Adipocyte (in vitro differentiated cells): ENCODE measurements around the gene BCAS1.
"Not testable (repeated sequence)": the region's sequence is repeated elsewhere in the genome, so short reads cannot be mapped to it uniquely, and the experiment has no call there.

Experiments
- DNase-seq: peaks from one replicate; pipeline ENCODE4 v3.0.0-alpha.2; 2015; ENCODE audit warnings: low read depth
- H3K27me3 ChIP-seq: replicated peaks from 2 replicates; pipeline ENCODE4 v1.7.0; 2013; ENCODE audit warnings: mild to moderate bottlenecking, low read length, moderate library complexity; ENCODE audit not compliant: control insufficient read depth, insufficient read depth
- H3K36me3 ChIP-seq: 2 replicates; pipeline ENCODE4 v1.7.0; 2013; ENCODE audit warnings: low read length, mild to moderate bottlenecking, moderate library complexity; ENCODE audit not compliant: control insufficient read depth, insufficient read depth, severe bottlenecking
- H3K4me1 ChIP-seq: 2 replicates; pipeline ENCODE4 v1.7.0; 2013; ENCODE audit warnings: mild to moderate bottlenecking, low read length, moderate library complexity; ENCODE audit not compliant: control insufficient read depth, insufficient read depth
- H3K4me3 ChIP-seq: 2 replicates; pipeline ENCODE4 v1.7.0; 2013; ENCODE audit warnings: mild to moderate bottlenecking, low read length, moderate library complexity
- H3K9ac ChIP-seq: 2 replicates; pipeline ENCODE4 v1.7.0; 2013; ENCODE audit warnings: mild to moderate bottlenecking, low read length, moderate library complexity
- H3K9me3 ChIP-seq: 2 replicates; pipeline ENCODE4 v1.7.0; 2013; ENCODE audit warnings: mild to moderate bottlenecking, low read length, moderate library complexity; ENCODE audit not compliant: control insufficient read depth

BCAS1 gene

DNA sequence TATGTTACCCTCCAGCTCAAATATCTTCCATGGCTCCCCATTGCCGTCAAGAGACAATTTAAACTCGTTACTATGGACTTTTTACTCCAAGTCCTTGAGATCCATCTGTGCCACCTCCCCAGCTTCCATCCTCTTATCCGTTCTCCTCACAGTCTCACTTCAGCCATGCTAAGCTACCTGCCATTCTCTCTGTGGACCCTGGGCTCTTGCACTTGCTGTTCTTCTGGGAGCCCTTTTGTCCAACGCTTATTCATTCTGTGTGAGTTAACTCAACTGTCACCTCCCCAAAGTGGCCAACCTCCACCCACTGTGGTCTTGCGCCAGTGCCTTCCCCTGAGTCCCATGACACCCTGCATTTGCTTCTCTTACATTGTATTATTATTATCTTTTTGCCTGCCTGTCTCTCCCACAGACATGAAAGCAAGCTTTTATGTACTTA lies 132.4 kb downstream of the BCAS1 start:
- Histone ChIP-seq H3K4me1 (peaks cover 68% of the 10 kb centered on the region), H3K9ac (no peak overlapping the region), H3K36me3 (no peaks in the 10 kb centered on the region), H3K4me3 (no peak overlapping the region), H3K27me3 (no peaks in the 10 kb centered on the region), H3K9me3 (no peaks in the 10 kb centered on the region)
- DNase-seq: no peak

DNA sequence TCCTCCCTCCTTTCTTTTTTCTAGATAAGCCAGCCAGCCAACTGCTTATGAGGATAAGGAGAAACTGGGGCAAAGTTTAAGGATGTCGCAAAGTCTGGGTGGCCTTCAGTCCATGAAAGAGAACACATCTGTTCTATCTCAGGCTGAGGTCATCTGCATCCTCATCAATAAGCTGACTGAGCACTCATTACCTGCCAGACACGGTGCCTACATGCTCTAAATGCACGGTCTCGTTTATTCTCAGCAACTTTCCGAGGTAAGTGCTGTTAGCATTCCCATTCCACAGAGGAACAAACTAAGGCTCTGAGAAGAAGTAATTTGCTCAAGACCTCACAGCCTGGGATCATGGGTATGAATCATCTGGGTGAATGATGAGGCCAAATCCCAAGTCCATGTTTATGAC lies 133.1 kb downstream of the BCAS1 start:
- no peaks in the 10 kb centered on the region for H3K9me3 ChIP-seq
- peaks cover 66% of the 10 kb centered on the region for H3K4me1 ChIP-seq
- no peak overlapping the region for H3K4me3 ChIP-seq
- no peak overlapping the region for H3K9ac ChIP-seq
- no peaks in the 10 kb centered on the region for H3K27me3 ChIP-seq
- H3K36me3 ChIP-seq: no peaks in the 10 kb centered on the region
- DNase-seq: peak; percentile 33

DNA sequence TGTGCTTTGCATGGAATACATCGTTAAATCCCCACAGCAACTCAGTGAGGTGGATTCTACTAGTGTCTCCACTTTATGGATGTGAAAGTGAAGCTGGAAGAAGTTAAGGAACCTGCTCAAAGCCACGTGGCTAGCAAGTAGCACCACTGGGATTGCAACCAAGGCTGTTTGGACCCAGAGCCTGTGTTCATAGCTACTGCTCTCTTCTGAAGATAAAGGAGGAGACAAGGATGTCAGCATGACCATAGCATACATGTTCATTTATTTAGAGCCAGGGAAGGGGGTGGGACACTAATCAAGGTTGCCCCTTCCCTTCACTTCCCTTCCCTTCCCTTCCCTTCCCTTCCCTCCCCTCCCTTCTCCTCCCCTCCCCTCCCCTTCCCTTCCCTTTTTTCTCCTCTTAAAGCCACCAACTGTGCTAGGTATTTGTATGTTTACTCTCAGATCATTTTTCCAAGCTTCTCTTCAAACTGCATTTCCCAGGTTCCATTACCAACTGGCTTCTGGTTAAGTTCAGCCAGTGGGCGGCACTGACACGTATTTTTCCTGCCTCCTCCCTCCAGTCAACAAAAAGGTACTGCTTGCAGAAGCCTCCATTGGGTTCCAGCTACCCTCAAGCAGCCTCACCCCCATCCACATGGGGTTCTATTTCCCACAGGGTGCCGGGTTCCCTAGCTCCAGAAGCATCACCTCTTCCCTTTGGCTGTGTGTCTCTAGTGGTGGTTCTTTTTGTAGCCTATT lies 134.9 kb downstream of the BCAS1 start:
- Histone ChIP-seq H3K9me3 (no peaks in the 10 kb centered on the region), H3K4me1 (peaks cover 49% of the 10 kb centered on the region), H3K27me3 (no peaks in the 10 kb centered on the region), H3K36me3 (no peaks in the 10 kb centered on the region), H3K9ac (peak overlapping the region; percentile 58), H3K4me3 (no peak overlapping the region)
- DNase-seq: peak; percentile 5

DNA sequence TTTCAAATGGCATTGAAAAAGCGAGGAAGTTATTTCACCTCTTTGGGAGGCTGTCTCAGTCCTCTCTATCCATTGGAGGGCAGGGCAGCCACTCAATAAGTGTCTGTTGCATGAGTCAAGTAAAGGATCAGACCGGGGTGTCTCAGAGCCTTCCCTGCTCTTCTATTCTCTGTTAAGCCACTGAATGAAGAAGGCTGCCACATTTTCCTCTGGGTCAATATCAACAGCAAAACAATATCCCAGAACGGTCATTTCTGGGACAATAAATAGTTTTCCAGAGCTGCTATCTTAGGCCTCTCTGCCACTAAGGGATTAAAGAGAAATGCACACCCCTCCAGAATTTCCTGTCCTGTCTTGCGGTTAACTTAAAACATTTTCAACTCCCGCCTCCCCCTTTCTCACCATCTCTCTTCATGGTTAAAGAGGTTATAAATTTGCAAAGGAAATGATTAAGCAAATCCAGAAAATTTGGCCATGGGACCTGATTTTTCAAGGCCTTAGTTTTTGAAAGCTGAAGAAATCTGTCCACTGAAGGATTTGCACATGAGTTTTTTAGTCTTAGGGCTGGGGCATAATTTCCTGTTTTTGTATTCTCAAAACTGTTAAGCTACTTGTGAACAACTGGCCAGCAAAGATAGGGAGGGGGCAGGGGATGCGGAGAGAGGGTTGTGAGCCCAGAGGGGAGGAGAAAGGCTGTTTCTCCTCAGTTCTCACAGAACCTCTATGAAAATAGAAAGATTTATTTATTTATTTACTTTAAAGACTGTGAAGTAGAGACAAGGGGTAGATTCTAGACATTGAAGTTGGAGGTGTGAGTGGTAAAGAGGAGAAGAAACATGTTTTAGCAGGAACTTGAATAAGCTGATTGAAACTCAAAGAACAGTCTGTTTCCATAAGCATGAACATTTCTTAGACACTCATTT lies 135.7 kb downstream of the BCAS1 start:
- Histone ChIP-seq H3K36me3 (no peaks in the 10 kb centered on the region), H3K27me3 (no peaks in the 10 kb centered on the region), H3K9ac (peak overlapping the region; percentile 58), H3K4me3 (peak overlapping the region; percentile 2), H3K9me3 (no peaks in the 10 kb centered on the region), H3K4me1 (peaks cover 41% of the 10 kb centered on the region)
- peak; percentile 79 for DNase-seq

DNA sequence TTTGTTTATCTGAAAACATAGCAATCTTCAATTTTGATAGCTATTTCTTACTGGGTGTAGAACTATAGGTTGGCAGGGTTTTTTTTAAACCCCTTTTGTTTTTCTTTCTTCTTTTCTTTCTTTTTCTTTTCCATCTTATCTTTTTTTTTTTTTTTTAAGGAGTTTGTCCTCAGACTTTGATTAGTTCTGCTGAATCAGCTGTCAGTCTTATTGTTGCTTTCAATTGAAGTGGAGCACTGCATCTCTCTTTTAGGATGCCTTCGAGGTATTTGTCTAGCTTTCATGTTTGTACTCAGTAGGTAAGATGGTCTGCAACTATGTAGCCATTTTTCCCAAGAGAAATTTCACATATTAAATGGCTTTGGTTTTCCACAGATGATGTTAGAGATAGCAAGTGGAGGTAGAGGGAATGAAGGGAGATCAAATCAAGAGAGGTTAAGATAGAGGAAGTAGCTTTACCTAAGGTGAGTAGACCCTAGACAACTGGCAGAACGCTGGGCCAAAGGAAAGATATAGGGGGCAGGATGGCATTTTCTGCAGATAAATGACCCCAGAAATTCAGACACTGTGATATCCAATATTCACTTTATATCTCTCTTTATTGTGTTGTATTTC lies 137.1 kb downstream of the BCAS1 start:
- no peak overlapping the region for H3K9ac ChIP-seq
- H3K27me3 ChIP-seq: no peaks in the 10 kb centered on the region
- no peaks in the 10 kb centered on the region for H3K36me3 ChIP-seq
- H3K4me1 ChIP-seq: peaks cover 28% of the 10 kb centered on the region
- H3K9me3 ChIP-seq: no peaks in the 10 kb centered on the region
- no peak overlapping the region for H3K4me3 ChIP-seq
- DNase-seq: no peak

DNA sequence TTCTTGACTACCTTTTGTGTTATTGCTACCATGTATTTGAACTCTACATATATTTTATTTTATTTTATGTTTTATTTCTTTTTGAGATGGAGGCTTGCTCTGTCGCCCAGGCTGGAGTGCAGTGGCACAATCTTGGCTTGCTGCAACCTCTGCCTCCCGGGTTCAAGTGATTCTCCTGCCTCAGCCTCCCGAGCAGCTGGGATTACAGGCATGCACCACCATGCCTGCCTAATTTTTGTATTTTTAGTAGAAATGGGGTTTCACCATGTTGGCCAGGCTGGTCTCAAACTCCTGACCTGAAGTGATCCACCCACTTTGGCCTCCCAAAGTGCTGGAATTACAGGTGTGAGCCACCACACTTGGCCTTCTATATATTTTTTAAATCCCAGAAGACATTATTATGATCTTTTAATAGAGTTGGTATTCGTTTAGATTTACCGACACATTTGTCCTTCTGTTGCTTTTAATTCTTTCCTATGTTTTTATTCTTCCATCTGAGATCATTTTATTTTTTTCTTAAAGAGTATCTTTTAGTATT lies 137.7 kb downstream of the BCAS1 start:
- H3K9ac ChIP-seq, DNase-seq, H3K9me3 ChIP-seq, H3K36me3 ChIP-seq, H3K27me3 ChIP-seq, H3K4me3 ChIP-seq: not testable (repeated sequence)
- peaks cover 26% of the 10 kb centered on the region for H3K4me1 ChIP-seq

DNA sequence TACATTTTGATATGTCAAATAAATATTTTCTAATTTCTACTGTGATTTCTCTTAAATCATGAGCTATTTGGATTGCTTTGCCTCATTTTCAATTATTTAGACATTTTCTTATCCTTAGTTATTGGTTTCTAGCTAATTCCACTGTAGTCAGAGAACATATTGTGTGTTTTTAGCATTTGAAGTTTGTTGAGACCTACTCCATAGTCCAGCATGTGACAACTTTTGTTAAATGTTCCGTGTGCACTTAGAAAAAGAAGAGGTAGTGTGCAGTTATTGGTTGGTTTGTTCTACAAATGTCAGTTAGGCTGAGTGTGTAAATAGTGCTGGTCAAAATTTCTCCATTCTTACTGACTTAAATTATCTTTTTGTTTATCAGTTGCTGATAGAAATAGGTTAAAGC lies 138.8 kb downstream of the BCAS1 start:
- Histone ChIP-seq H3K27me3 (no peaks in the 10 kb centered on the region), H3K9ac (no peak overlapping the region)
- no peak for DNase-seq

DNA sequence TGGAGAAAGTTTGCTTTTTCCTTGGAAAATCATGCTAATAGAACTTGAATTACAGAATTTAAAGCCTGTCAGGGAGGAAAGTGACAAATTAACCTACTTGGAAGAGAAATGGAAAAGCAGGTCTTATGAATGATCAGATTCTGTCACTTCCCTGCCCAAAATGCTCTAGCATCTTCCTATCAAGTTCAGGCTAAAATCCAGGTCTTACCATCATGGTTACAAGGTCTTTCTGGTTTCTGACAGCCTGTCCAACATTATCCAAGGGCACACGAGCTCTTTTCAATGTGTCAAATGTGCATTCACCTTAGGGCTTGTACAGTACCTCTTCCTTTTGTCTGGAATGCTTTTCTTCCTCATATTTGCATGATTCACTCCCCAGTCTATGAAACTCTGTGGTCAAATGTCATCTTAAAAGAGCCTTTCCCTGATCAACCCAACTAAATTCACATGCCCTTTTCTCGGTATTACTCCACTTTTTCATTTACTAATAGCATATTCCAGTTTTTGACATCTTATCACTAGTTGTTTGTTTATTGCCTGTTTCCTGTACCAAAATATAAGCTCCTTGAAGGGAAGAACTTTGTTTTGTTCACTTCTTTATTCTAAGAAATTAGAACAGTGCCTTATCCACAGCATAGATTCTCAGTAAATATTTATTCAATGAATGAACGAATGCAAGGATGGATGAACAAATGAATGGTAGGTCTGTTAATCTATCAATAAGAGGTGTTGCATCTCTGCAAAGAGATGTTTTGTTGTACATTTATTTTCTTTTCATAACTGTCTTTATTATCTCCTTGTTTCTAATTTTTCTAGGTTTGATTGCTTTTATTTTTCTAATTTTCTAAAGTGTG lies 139.5 kb downstream of the BCAS1 start:
- Histone ChIP-seq H3K4me1 (peaks cover 24% of the 10 kb centered on the region), H3K36me3 (no peaks in the 10 kb centered on the region), H3K27me3 (no peaks in the 10 kb centered on the region), H3K9ac (no peak overlapping the region), H3K4me3 (no peak overlapping the region), H3K9me3 (no peaks in the 10 kb centered on the region)
- DNase-seq: peak; percentile 4

More for the DNA sequence above, 138.8 kb downstream of the BCAS1 start:
- H3K36me3 ChIP-seq: no peaks in the 10 kb centered on the region
- H3K4me3 ChIP-seq: no peak overlapping the region
- no peaks in the 10 kb centered on the region for H3K9me3 ChIP-seq
- H3K4me1 ChIP-seq: peaks cover 17% of the 10 kb centered on the region

DNA sequence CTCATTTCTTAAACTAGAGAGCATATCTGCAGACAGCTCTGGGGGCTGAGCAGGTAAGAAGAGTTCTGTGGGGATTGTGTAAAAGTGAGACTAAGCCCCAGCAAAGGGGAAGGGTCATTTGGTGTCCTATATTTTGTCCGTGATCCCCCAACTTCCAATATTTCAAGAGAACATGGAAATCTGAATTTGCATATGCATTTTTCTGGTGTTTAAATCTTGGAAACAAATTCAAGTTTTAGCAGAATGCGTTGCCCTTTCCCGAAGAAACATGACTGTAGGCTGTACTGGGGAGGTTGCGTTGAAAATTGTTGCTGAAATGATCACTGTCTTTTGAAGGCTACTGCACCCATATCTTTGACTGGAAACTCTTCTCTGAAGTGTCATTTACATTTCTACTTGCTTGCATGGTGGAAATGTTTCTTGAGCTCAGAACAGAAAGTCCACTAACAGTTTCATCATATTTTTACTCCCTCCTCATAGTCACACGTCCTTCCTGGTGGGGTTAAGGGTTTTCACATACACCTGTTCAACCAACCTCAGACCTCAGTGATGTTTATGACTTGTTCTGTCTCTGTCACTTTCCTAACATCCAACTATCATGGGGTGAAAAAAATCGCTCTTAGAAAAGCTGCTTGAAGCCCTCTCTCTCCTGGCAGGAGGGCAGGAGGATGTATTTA lies 140.3 kb downstream of the BCAS1 start:
- Histone ChIP-seq H3K4me3 (no peak overlapping the region), H3K27me3 (no peaks in the 10 kb centered on the region), H3K4me1 (peaks cover 24% of the 10 kb centered on the region), H3K9me3 (no peaks in the 10 kb centered on the region), H3K9ac (no peak overlapping the region), H3K36me3 (no peaks in the 10 kb centered on the region)
- no peak for DNase-seq

DNA sequence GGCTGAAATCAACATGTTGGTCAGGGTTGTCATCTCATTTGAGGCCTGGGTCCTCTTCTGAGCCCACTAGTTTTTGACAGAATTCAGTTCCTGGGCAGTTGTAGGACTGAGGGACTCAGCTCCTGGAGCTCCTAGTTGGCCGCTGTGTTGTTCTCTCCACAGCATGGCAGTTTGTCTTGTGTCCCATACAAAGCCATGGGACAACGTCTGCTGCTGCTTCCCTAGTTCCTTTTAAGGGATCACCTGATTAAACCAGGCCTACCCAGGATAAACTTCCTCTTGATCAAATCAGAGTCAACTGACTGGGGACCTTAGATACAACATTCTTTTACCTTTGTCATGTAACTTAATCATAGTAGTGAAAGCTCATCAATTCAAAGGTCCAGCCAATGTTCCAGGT lies 141.0 kb downstream of the BCAS1 start:
- DNase-seq: no peak
- Histone ChIP-seq H3K9ac (no peak overlapping the region), H3K4me1 (peaks cover 17% of the 10 kb centered on the region), H3K27me3 (no peaks in the 10 kb centered on the region), H3K4me3 (no peak overlapping the region), H3K36me3 (no peaks in the 10 kb centered on the region), H3K9me3 (no peaks in the 10 kb centered on the region)
